PFSK-1 (cell line): ENCODE data around the gene ANO1.

Source experiments
- FOXP2 ChIP-seq: optimal IDR thresholded peaks from 2 replicates; pipeline ENCODE3; 2011; ENCODE audit warnings: borderline replicate concordance, control low read depth, inconsistent platforms; ENCODE audit not compliant: insufficient read depth; ENCODE audit errors: extremely low read length, extremely low read depth
- POLR2AphosphoS5 ChIP-seq: IDR thresholded peaks from 2 replicates; pipeline ENCODE4 v1.6.1; 2012; ENCODE audit warnings: low read depth, mild to moderate bottlenecking, control low read depth, low read length, moderate library complexity
- SIN3A ChIP-seq: IDR thresholded peaks from 2 replicates; pipeline ENCODE4 v1.6.1; 2012; ENCODE audit warnings: mild to moderate bottlenecking, low read length, moderate library complexity, borderline replicate concordance; ENCODE audit not compliant: insufficient read depth
- TAF1 ChIP-seq: IDR thresholded peaks from 2 replicates; pipeline ENCODE4 v1.6.1; 2012; ENCODE audit warnings: low read length, control low read depth, borderline replicate concordance; ENCODE audit not compliant: insufficient read depth
- TF ChIP-seq, protein P1 (sequence below), 2 experiments: IDR thresholded peaks; 2 replicates each; pipeline versions ENCODE4 v1.6.1 to v1.8.0; 2011 to 2012; ENCODE audit warnings: low read depth in 2 of 2, low read length in 2 of 2, control low read depth in 1 of 2, inconsistent platforms in 1 of 2, mild to moderate bottlenecking in 1 of 2, moderate library complexity in 1 of 2; ENCODE audit not compliant: insufficient read depth in 1 of 2

DNA sequence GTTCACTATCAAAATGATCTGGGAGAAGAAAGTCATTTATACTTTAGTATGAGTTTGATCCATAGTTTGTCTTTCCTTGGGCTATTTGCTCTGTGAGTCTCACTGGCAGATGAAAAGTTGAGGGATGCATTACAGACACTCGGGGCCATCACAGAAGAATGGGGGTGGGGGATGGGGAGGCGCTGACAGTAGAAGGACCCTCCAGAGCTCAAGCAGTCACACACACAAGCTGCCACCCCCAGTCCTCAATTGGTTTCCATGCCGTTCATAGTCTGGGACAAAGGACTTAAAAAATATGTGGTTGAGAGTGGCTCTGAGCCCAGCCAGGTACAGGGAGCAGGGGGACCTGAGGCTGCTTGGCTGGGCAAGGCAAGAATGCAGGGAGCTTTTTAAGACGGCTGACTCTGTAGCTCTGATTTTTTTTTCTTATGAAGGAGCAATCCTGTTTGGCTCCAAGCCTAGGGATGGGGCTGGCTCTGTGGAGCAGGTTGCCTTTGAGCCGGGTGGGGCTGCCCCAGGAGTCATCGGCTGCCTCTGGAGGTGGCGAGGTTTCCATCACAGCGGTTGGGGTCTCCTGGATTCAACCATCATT, 13.3 kb upstream of the ANO1 start:
- no peak for TF ChIP-seq SIN3A
- no peak for TF ChIP-seq POLR2AphosphoS5
- TF ChIP-seq, protein P1, sequence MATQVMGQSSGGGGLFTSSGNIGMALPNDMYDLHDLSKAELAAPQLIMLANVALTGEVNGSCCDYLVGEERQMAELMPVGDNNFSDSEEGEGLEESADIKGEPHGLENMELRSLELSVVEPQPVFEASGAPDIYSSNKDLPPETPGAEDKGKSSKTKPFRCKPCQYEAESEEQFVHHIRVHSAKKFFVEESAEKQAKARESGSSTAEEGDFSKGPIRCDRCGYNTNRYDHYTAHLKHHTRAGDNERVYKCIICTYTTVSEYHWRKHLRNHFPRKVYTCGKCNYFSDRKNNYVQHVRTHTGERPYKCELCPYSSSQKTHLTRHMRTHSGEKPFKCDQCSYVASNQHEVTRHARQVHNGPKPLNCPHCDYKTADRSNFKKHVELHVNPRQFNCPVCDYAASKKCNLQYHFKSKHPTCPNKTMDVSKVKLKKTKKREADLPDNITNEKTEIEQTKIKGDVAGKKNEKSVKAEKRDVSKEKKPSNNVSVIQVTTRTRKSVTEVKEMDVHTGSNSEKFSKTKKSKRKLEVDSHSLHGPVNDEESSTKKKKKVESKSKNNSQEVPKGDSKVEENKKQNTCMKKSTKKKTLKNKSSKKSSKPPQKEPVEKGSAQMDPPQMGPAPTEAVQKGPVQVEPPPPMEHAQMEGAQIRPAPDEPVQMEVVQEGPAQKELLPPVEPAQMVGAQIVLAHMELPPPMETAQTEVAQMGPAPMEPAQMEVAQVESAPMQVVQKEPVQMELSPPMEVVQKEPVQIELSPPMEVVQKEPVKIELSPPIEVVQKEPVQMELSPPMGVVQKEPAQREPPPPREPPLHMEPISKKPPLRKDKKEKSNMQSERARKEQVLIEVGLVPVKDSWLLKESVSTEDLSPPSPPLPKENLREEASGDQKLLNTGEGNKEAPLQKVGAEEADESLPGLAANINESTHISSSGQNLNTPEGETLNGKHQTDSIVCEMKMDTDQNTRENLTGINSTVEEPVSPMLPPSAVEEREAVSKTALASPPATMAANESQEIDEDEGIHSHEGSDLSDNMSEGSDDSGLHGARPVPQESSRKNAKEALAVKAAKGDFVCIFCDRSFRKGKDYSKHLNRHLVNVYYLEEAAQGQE (IDR thresholded peaks at IDR 0.05; ENCODE audit: insufficient read depth in 1 of 2, low read depth in 2 of 2, low read length in 2 of 2) = no peak
- no peak for TF ChIP-seq TAF1
- no peak for TF ChIP-seq FOXP2
